Activated T-helper 1 cell treated with anti-CD3 and anti-CD28 coated beads, Interleukin-12 subunit alpha, Interleukin-12 subunit beta, Interleukin-2, Interleukin-4 antibody, amounts not matched to agents 30 ng/mL and 10 ng/mL and 1 ng/mL, durations not matched to agents 14 hours and 24 hours and 36 hours (primary cell): ENCODE results near the gene LATS2. TPM values are rescaled to one million over a fixed set of nuclear protein-coding genes. Genes with fewer than 3 reads are reported as not detected.

Source experiments
- DNase-seq: peaks from one replicate; pipeline ENCODE4 v3.0.0; 2021; ENCODE audit warnings: low spot score
- H3K27ac Mint-ChIP-seq: one replicate; pipeline ENCODE4 v1.8.0; 2021; ENCODE audit warnings: mild to moderate bottlenecking, mixed read lengths
- H3K27me3 Mint-ChIP-seq: one replicate; pipeline ENCODE4 v1.8.0; 2022; ENCODE audit warnings: mild to moderate bottlenecking, moderate library complexity, mixed read lengths; ENCODE audit not compliant: insufficient read depth
- H3K36me3 Mint-ChIP-seq: one replicate; pipeline ENCODE4 v1.8.0; 2021; ENCODE audit warnings: low read depth, mixed read lengths
- H3K4me1 Mint-ChIP-seq: one replicate; pipeline ENCODE4 v1.8.0; 2021; ENCODE audit warnings: low read depth, mixed read lengths
- H3K4me3 Mint-ChIP-seq: one replicate; pipeline ENCODE4 v1.8.0; 2021; ENCODE audit warnings: mild to moderate bottlenecking, moderate library complexity, mixed read lengths
- H3K9me3 Mint-ChIP-seq: one replicate; pipeline ENCODE4 v1.8.0; 2021; ENCODE audit warnings: mixed read lengths
- intact Hi-C: fragments of 100-400 bp; cut with micrococcal nuclease; formaldehyde crosslinking; loops from one replicate; pipeline ENCODE4 v1.15.1; 2024
- total RNA-seq: library from RNA; stranded (reverse); gene quantifications from 2 replicates; pipeline ENCODE4 v1.2.3, GENCODE V29; 2022

The LATS2 gene
- total RNA-seq, 1 donor from 2014 or later = 2.5 TPM

DNA sequence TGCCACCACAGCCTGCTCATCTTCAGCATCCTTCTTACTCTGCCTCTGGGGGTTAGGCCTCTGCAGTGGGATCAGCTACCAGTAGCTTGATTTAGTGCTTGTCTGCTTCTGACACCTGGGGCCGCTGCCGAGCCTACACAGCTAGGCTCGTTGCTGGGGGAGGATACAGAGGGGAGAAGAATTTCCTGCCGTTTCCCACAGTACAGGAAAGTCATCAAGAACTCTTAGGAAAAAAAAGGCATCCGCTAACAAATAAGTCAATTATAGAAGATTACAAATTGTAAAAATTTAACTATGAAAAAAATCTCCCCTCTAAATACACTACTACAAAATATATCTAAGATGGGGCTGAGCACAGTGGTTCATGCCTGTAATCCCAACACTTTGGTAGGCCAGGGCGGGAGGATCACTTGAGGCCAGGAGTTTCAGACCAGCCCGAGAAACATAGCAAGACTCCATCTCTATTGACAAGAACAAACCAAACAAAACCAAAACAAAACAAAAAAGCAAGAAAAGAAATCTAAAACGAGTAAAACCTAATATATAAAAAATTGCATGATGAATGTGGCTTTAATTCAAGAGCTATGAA, 26.7 kb downstream of the LATS2 start:
- Mint-ChIP-seq H3K4me1 (peaks cover 12% of the 10 kb centered on the region), H3K4me3 (no peak overlapping the region), H3K27me3 (peaks cover 1% of the 10 kb centered on the region), H3K36me3 (peaks cover 2% of the 10 kb centered on the region), H3K27ac (no peak overlapping the region), H3K9me3 (no peaks in the 10 kb centered on the region)
- no peak for DNase-seq
- intact Hi-C loops = no loop called here

DNA sequence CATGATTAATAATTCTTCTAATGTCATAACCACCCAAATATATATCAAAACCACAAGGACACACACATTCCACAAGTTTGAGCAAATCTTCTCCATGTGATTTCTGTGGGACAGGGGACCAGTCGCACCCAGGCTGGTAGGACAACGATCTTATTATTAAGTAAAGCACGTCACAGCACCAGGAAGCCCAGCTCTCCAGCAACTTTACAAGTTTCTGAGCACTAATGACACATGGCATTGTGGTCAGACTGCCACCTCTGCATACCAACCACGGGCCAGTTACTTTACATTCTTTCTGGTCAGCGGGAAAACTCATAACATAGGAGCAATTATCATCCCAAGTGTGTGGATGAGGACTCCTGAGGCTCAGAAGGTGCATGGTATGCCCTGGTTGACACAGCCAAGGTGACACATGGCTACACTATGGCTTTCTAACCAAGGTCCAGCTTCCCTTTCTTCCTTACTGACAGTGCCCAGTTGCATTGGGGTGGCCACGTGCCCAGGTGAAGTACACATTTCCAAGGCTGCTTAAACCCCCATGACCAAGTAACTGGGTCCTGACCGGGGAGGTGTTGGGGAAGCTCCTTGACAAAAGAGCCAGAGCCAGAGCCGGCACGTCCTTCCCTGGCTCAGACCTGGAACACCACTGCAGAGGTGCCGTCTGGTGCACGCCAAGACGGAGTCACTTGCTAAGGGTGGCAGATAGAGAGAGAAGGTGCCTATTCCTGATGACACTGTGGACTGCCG, 27.4 kb downstream of the LATS2 start:
- Mint-ChIP-seq H3K4me3 (no peak overlapping the region), H3K27me3 (peaks cover 1% of the 10 kb centered on the region), H3K36me3 (peaks cover 2% of the 10 kb centered on the region), H3K27ac (no peak overlapping the region), H3K4me1 (peaks cover 6% of the 10 kb centered on the region), H3K9me3 (peaks cover under 1% of the 10 kb centered on the region)
- DNase-seq = no peak
- intact Hi-C loops = no loop called here

DNA sequence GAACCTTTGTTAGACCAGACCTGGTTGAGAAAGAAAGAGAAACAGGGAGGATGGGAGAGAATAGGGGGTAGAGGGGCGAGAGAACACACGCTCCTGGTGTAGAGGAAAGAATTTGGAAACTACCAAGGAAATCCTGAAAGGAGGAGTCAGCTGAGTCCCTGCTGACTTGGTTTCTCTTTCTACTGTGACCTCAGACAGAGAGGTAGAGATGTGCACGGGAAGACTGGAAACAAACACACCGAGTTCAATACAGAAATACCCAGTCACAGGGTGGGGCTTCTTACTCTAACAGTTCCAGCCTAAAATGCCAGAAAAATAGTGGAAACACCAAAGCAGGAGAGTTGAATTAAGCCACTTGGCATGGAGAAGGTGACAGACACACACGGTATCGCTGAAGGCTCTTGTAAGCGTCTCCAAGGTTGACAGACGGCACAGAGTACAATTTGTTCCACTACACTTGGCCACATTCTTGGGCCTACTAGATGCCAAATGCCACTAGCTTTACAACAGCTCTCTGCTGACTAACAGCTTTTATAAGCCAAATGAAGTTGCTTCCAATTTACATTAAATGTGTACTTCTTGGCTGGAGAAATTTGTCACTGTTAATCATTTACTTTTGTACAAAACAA, 28.1 kb downstream of the LATS2 start:
- H3K27ac Mint-ChIP-seq = no peak overlapping the region
- intact Hi-C loops = no loop called here
- no peak for DNase-seq

DNA sequence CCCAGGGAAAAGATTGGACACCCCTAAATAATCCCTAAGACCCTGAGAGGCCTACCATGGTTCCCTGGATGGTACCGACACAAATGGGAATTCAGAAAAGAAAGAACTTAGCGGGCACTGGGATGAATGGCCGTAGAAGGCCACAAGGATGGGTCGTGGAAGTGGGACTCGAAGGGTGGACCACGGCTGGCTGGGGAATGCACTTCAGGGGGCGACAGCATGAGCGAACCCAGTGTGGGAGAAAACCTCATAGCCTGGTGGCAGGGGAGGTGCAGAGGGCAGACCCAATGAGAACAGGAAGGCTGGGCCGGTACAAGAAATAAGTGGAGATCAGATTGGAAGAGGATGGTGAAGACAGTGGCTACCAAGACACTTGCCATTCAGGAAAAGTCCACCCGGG, 28.7 kb downstream of the LATS2 start:
- peaks cover 3% of the 10 kb centered on the region for H3K9me3 Mint-ChIP-seq
- intact Hi-C loops = no loop called here
- H3K36me3 Mint-ChIP-seq = peaks cover 2% of the 10 kb centered on the region
- H3K27me3 Mint-ChIP-seq = no peaks in the 10 kb centered on the region
- no peak for DNase-seq
- peaks cover 4% of the 10 kb centered on the region for H3K4me1 Mint-ChIP-seq
- H3K4me3 Mint-ChIP-seq = no peak overlapping the region
- no peak overlapping the region for H3K27ac Mint-ChIP-seq

More for the DNA sequence above, 28.1 kb downstream of the LATS2 start:
- Mint-ChIP-seq H3K9me3 (peaks cover 3% of the 10 kb centered on the region), H3K27me3 (no peaks in the 10 kb centered on the region), H3K4me3 (no peak overlapping the region), H3K36me3 (peaks cover 2% of the 10 kb centered on the region), H3K4me1 (peaks cover 4% of the 10 kb centered on the region)

DNA sequence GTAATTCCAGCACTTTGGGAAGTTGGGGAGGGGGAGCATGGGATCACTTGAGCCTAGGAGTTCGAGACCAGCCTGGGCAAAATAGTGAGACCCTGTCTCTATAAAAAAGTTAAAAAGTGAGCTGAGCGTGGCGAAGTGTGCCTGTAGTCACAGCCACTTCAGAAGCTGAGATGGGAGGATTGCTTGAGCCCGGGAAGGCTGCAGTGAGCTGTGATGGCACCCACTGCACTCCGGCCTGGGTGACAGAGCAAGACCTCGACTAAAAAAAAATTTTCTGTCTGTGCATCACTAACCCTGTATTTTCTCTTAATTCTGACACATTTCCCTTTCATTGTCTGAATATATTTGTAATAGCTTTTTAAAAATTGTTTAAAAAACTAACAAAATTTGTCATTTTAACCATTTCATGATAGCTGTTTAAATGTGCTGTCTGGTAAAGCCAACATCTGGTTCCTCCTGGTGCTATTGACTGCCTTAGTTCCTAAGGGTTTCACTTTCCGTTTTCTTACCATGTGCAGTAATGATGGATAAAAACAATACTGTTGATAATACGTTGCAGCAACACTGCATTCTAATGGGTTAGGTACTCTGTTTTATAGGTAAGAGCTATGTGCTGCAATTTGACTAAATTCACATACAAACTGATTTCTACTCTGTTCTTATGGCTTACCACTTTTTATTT, 29.7 kb downstream of the LATS2 start:
- DNase-seq = no peak
- Mint-ChIP-seq H3K27ac (no peak overlapping the region), H3K4me3 (no peak overlapping the region), H3K9me3 (peaks cover 3% of the 10 kb centered on the region), H3K27me3 (no peaks in the 10 kb centered on the region), H3K36me3 (no peaks in the 10 kb centered on the region), H3K4me1 (peaks cover 4% of the 10 kb centered on the region)
- intact Hi-C loops = no loop called here

DNA sequence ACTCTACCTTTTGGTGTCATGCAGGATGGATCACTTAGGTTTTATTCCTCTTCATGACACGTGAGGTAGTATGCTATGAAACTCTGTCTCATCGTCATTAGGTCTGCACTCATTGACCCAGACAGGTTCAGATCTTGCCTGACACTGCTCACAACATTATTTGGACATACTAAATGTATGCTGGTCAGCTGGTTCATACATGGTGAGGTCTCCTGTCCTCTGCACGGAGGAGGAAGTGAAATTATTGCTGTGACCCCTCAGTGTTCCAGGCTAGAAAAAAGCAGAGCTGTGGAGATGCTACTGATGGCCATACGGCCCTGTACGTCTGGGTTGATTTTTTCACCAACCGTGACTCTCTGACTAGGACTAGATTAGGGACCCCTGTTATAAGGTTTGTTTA, 35.8 kb downstream of the LATS2 start:
- Mint-ChIP-seq H3K27ac (no peak overlapping the region), H3K36me3 (no peaks in the 10 kb centered on the region), H3K9me3 (peaks cover 3% of the 10 kb centered on the region)

DNA sequence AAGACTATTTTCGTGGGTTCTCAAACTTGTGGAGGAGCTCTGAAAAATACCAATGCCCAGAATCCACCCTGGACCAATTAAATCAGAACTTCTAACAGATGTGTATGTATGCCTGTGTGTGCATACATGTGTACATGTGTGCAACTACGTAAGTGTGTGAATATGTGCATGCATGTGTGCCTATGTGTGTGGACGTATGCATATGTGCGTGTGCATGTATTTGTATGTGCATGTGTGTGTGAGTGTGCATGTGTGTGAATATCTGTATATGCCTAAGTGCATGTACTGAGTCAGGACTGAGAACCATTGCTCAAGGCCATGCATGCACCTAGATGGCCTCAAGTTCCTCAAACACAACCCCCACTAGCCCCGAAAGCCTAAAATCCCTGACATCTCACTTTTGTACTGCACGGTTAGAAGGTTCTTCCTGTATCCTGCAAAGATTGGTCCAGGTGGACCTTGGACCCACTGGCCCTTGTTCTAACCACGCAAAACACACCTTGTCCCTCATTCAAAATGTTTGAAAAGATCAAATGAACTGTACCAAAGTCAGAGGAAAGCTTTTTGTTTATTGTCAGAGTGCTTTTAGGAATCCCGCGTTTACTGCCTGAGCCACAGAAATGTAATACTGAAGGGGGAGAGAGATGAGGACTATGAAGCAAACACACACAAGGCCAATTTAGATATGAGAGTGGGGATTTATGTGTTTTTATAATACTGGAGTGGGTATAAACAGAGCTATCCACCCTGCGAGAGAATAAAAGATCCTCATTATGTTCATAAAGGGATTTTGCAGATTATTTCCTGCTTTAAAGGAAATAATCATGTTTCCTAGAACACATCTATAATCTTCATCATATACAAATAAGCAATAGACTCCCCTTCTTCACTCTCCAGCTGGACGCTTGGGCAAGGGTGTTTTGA, 39.1 kb downstream of the LATS2 start:
- Mint-ChIP-seq H3K9me3 (no peaks in the 10 kb centered on the region), H3K4me1 (peaks cover 11% of the 10 kb centered on the region), H3K36me3 (peaks cover 2% of the 10 kb centered on the region), H3K4me3 (no peak overlapping the region), H3K27ac (no peak overlapping the region), H3K27me3 (no peaks in the 10 kb centered on the region)
- intact Hi-C loops = no loop called here
- DNase-seq = no peak

More for the DNA sequence above, 35.8 kb downstream of the LATS2 start:
- no peak overlapping the region for H3K4me3 Mint-ChIP-seq
- no peaks in the 10 kb centered on the region for H3K4me1 Mint-ChIP-seq
- intact Hi-C loops = no loop called here
- no peaks in the 10 kb centered on the region for H3K27me3 Mint-ChIP-seq
- DNase-seq = no peak

DNA sequence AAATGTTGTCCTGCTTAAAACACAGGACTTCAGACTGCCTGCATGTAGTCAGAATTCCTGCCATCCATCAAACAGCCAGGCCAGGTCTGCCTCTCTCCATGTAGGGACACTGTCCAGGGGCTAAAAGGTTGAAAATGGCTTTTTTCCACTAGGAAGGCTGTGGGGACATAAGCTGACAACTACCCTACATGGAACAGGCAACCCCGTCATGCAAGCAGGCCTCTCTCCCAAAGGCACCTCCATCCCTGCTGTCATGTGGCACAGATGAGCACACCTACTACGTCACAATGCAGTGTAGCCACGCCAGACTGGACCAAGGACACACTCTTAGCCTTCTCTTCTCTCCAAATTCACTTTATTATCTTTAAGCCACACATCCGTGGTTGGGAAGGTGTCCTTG, 40.8 kb downstream of the LATS2 start:
- Mint-ChIP-seq H3K4me1 (peaks cover 22% of the 10 kb centered on the region), H3K4me3 (no peak overlapping the region), H3K27me3 (no peaks in the 10 kb centered on the region), H3K36me3 (peaks cover 5% of the 10 kb centered on the region), H3K27ac (no peak overlapping the region), H3K9me3 (no peaks in the 10 kb centered on the region)
- no peak for DNase-seq
- intact Hi-C loops = no loop called here

DNA sequence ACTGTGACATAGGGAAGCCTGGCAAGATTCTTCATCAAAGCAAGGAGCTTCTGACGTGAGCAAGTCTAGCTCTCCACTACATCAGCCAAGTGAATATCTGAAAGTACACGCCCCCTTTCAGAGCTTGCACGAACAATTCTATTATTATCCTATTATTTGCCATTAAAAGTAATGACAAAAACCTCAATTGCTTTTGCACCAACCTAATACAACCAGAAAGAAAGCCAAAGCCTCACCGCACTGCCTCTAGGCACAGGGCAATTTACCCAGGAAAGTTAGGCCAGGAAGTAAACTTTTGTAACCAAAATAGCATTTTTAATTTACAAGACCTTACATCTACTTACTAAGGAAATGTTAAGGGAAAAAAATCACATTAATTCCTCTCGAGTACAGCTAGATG, 41.2 kb downstream of the LATS2 start:
- H3K9me3 Mint-ChIP-seq = no peaks in the 10 kb centered on the region
- H3K27me3 Mint-ChIP-seq = no peaks in the 10 kb centered on the region
- H3K36me3 Mint-ChIP-seq = peaks cover 5% of the 10 kb centered on the region
- intact Hi-C loops = no loop called here
- H3K4me1 Mint-ChIP-seq = peaks cover 22% of the 10 kb centered on the region
- no peak for DNase-seq
- H3K4me3 Mint-ChIP-seq = no peak overlapping the region
- H3K27ac Mint-ChIP-seq = no peak overlapping the region

DNA sequence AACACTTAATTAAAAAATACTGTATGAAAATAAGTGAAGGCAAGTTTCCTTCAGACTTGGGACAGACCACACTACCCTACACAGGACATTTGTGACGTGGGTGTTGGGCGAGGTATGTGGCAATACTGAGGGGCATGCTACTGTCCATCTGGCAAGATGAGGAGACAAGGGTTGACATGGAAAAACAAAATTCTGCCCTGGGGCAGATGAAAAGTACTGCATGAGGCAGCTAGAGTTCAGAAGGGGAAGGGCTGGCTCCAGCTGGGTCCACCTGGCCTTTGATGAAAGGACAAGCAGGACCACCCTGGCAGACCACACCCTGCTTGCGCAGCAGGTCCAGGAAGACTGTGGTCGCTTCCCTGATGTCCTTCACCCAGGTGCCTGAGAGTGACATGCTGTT, 43.2 kb downstream of the LATS2 start:
- no peak for DNase-seq
- Mint-ChIP-seq H3K4me3 (no peak overlapping the region), H3K4me1 (peaks cover 22% of the 10 kb centered on the region), H3K9me3 (no peaks in the 10 kb centered on the region), H3K36me3 (peaks cover 5% of the 10 kb centered on the region), H3K27me3 (no peaks in the 10 kb centered on the region), H3K27ac (peak overlapping the region; percentile 29)
- intact Hi-C loops = loop anchor here (10.0 kb wide), 2 partner anchors 457 to 587 kb away; partner anchors contain the start of gene MICU2

DNA sequence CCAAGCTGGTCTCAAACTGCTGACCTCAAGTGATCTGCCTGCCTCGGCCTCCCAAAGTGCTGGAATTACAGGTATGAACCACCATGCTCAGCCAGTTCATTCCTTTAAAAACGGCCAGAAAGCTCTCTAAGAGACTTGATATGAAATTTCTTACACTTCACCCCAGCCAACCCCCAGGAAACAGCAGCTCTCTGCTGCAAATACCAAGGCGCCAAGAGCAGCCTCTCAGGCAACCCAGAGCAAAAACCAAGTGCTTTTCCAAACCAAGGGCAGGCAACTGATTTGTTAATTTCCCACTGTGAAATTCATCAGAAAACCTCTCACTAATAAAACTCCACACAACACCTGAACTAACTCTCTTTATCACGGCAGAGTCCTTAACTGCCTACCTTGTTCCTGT, 44.9 kb downstream of the LATS2 start:
- Mint-ChIP-seq H3K36me3 (peaks cover 5% of the 10 kb centered on the region), H3K27me3 (no peaks in the 10 kb centered on the region), H3K9me3 (no peaks in the 10 kb centered on the region), H3K4me3 (no peak overlapping the region), H3K4me1 (peaks cover 22% of the 10 kb centered on the region), H3K27ac (peak overlapping the region; percentile 93)
- no peak for DNase-seq
- intact Hi-C loops = loop anchor here (10.0 kb wide), 2 partner anchors 458 to 588 kb away; partner anchors contain the start of gene MICU2

DNA sequence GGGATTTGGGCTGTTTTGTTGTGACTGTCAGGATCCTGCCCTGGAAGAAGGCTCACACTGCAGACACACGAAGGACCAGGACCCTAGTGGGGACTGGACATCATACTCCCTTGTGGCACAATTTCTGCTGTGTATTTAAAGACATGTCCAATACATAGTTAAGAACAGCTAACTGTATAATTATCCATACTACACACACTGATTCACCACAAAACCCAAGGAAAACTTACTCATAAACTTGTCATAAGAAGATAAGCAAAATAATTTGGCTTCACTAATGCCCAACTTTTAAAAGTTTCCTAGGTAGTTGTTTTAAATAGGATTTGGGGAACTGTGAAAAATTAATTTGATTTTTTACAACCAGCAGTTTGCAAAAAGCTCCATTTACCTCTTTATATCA, 46.1 kb downstream of the LATS2 start:
- intact Hi-C loops = loop anchor here (10.0 kb wide), 2 partner anchors 460 to 590 kb away; partner anchors contain the start of gene MICU2
- H3K4me1 Mint-ChIP-seq = peaks cover 32% of the 10 kb centered on the region
- H3K36me3 Mint-ChIP-seq = peaks cover 8% of the 10 kb centered on the region
- no peak overlapping the region for H3K4me3 Mint-ChIP-seq
- peaks cover 10% of the 10 kb centered on the region for H3K9me3 Mint-ChIP-seq
- no peak for DNase-seq
- no peaks in the 10 kb centered on the region for H3K27me3 Mint-ChIP-seq
- H3K27ac Mint-ChIP-seq = no peak overlapping the region
